T-cell (primary cell): ENCODE data around the gene CD14. TPM values are rescaled to one million over a fixed set of nuclear protein-coding genes. Genes with fewer than 3 reads are reported as not detected.
"Not testable (repeated sequence)": the region's sequence is repeated elsewhere in the genome, so short reads cannot be mapped to it uniquely, and the experiment has no call there.

Source experiments
- ATAC-seq, 4 experiments: fragments of 200-7000 bp in 3 of 4; fragments of 150-1000 bp in 1 of 4; cut with Tn5 transposase; replicated peaks in 1 of 4; 1 replicate in 3 of 4; 2 replicates in 1 of 4; pipeline ENCODE4 v1.10.0; 2021; ENCODE audit warnings: moderate library complexity in 3 of 4, mild to moderate bottlenecking in 2 of 4, moderate number of reproducible peaks in 1 of 4
- CTCF ChIA-PET, 2 donors: fragments of 300-600 bp; sonication (Branson Sonifier 250); formaldehyde crosslinking; loops; one replicate each; lab custom pipeline; 2022; ENCODE audit warnings: antibody characterized with exemption in 2 of 2; lab: Charles Lee
- POLR2A ChIA-PET, 2 donors: fragments of 300-600 bp; sonication (Branson Sonifier 250); formaldehyde crosslinking; loops; one replicate each; lab custom pipeline; 2022; ENCODE audit warnings: antibody characterized with exemption in 2 of 2; lab: Charles Lee
- DNase-seq, 35 experiments: peaks; one replicate each; pipeline versions ENCODE4 v3.0.0 to v3.0.0-alpha.2; 2013 to 2023
- H3K27ac ChIP-seq: one replicate; pipeline ENCODE4 v1.5.1; 2013; ENCODE audit warnings: low read length
- H3K27me3 ChIP-seq, 2 experiments: replicated peaks in 1 of 2; 1 replicate in 1 of 2; 2 replicates in 1 of 2; pipeline versions ENCODE4 v1.6.1 to v1.7.0; 2013; ENCODE audit warnings: low read length in 1 of 2, mixed read lengths in 1 of 2; ENCODE audit not compliant: control insufficient read depth in 2 of 2, insufficient read depth in 2 of 2; ENCODE audit errors: extremely low read depth in 1 of 2
- H3K36me3 ChIP-seq, 2 donors: 1 replicate in 1 of 2; 2 replicates in 1 of 2; pipeline versions ENCODE4 v1.6.1 to v1.7.0; 2013; ENCODE audit warnings: low read length in 1 of 2; ENCODE audit not compliant: control insufficient read depth in 2 of 2, insufficient read depth in 1 of 2; ENCODE audit errors: extremely low read depth in 1 of 2
- H3K4me1 ChIP-seq, 2 experiments: 1 replicate in 1 of 2; 2 replicates in 1 of 2; pipeline versions ENCODE4 v1.6.1 to v1.7.0; 2013; ENCODE audit warnings: low read length in 2 of 2, mixed read lengths in 1 of 2; ENCODE audit not compliant: insufficient read depth in 2 of 2, control insufficient read depth in 1 of 2; ENCODE audit errors: extremely low read depth in 1 of 2
- H3K4me3 ChIP-seq, 2 donors: 1 replicate in 1 of 2; 2 replicates in 1 of 2; pipeline versions ENCODE4 v1.5.1 to v1.7.0; 2013; ENCODE audit warnings: mild to moderate bottlenecking in 2 of 2, low read length in 1 of 2, moderate library complexity in 1 of 2; ENCODE audit not compliant: control insufficient read depth in 1 of 2; ENCODE audit errors: extremely low read depth in 1 of 2
- H3K9me3 ChIP-seq: 2 replicates; pipeline ENCODE4 v1.7.0; 2013
- H3K27ac Mint-ChIP-seq, 2 donors: one replicate each; pipeline ENCODE4 v1.8.0; 2020 to 2021; ENCODE audit warnings: mild to moderate bottlenecking in 2 of 2, mixed read lengths in 2 of 2
- H3K27me3 Mint-ChIP-seq, 2 donors: one replicate each; pipeline ENCODE4 v1.8.0; 2021 to 2022; ENCODE audit warnings: mixed read lengths in 2 of 2
- H3K36me3 Mint-ChIP-seq: one replicate; pipeline ENCODE4 v1.8.0; 2021; ENCODE audit warnings: mixed read lengths
- H3K4me1 Mint-ChIP-seq, 3 donors: one replicate each; pipeline ENCODE4 v1.8.0; 2020 to 2022; ENCODE audit warnings: mixed read lengths in 3 of 3, mild to moderate bottlenecking in 1 of 3
- H3K4me3 Mint-ChIP-seq, 3 donors: one replicate each; pipeline ENCODE4 v1.8.0; 2020 to 2022; ENCODE audit warnings: mild to moderate bottlenecking in 3 of 3, mixed read lengths in 3 of 3, moderate library complexity in 3 of 3
- H3K9me3 Mint-ChIP-seq, 3 donors: one replicate each; pipeline ENCODE4 v1.8.0; 2020 to 2022; ENCODE audit warnings: mixed read lengths in 3 of 3
- WGBS: methylation state at CpG from one replicate; pipeline ENCODE4 v1.1.5; 2013; ENCODE audit warnings: missing lambda C conversion rate; ENCODE audit not compliant: insufficient coverage; 5-methylcytosine and 5-hydroxymethylcytosine counted together
- total RNA-seq, 35 experiments: library from RNA in 6 of 35; stranded (reverse) in 6 of 35; fragments of 120-200 nt in 1 of 35; gene quantifications; one replicate each; pipeline versions ENCODE4 v1.2.1 to v1.2.4 and lab custom pipeline; 2013 to 2026

The CD14 gene
- total RNA-seq, 5 donors from 2014 or later (not counting 1 experiment from before 2014, with no cell fraction given) = 0.70 to 1.8 (median 1.3) TPM

DNA sequence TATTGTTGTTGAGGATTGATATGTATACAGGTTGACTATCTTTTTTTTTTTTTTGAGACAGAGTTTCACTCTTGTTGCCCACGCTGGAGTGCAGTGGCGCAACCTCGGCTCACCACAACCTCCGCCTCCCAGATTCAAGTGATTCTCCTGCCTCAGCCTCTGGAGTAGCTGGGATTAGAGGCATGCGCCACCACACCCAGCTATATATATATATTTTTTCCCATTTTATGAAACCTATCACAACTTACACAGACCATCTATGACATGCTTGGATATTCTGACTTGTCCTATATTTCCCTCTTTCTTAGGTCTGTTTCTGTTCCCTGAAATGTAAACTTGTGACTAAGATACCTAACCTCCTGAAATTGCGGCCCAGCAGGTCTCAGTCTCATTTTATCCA is 5.0 kb downstream of the CD14 start:
- Histone ChIP-seq H3K36me3 (no peaks in the 10 kb centered on the region), H3K27ac (no peak overlapping the region), H3K9me3 (no peaks in the 10 kb centered on the region), H3K27me3 (peaks cover 0 to 12% of the 10 kb centered on the region in 2 experiments), H3K4me1 (peaks cover 0 to 15% of the 10 kb centered on the region in 2 experiments), H3K4me3 (no peak overlapping the region)
- H3K36me3 Mint-ChIP-seq = no peaks in the 10 kb centered on the region
- peaks cover 7 to 15% (median 11%) of the 10 kb centered on the region in 3 donors for H3K4me1 Mint-ChIP-seq
- H3K27ac Mint-ChIP-seq = no peak overlapping the region
- CTCF ChIA-PET = interaction anchor here in 1 of 2 donors (0.6 kb wide), 1 partner anchor 233 kb away, joined by 6 read pairs; no protein-coding TSS in a partner anchor
- POLR2A ChIA-PET = no interaction called here
- ATAC-seq = no peak
- peaks cover 0 to 7% of the 10 kb centered on the region in 2 donors for H3K27me3 Mint-ChIP-seq
- peaks cover 0 to 4% (median 0%) of the 10 kb centered on the region in 3 donors for H3K9me3 Mint-ChIP-seq
- H3K4me3 Mint-ChIP-seq = no peak overlapping the region
- WGBS = 100% methylated on average over 3 of the region's 6 CpGs
- DNase-seq = no peak

DNA sequence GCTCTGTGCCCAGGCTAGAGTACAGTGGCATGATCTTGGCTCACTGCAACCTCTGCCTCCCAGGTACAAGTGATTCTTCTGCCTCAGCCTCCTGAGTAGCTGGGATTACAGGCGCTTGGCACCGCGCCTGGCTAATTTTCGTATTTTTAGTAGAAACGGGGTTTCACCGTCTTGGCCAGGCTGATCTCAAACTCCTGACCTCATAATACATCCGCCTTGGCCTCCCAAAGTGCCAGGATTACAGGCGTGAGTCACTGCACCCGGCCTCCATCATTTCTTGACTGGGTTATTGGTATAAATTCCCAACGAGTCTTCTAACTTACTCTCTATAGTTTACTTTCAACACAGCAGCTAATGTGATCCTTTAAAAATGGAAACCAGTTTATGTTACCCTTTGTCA is 8.1 kb downstream of the CD14 start:
- H3K36me3 ChIP-seq, H3K4me1 ChIP-seq, H3K27ac Mint-ChIP-seq, H3K4me1 Mint-ChIP-seq, H3K36me3 Mint-ChIP-seq, ATAC-seq, H3K9me3 Mint-ChIP-seq, DNase-seq, H3K4me3 Mint-ChIP-seq, H3K9me3 ChIP-seq, H3K27ac ChIP-seq, POLR2A ChIA-PET, H3K27me3 ChIP-seq, CTCF ChIA-PET, H3K4me3 ChIP-seq: not testable (repeated sequence)
- peaks cover 4 to 10% of the 10 kb centered on the region in 2 donors for H3K27me3 Mint-ChIP-seq
- WGBS = 100% methylated on average over 4 of the region's 10 CpGs

DNA sequence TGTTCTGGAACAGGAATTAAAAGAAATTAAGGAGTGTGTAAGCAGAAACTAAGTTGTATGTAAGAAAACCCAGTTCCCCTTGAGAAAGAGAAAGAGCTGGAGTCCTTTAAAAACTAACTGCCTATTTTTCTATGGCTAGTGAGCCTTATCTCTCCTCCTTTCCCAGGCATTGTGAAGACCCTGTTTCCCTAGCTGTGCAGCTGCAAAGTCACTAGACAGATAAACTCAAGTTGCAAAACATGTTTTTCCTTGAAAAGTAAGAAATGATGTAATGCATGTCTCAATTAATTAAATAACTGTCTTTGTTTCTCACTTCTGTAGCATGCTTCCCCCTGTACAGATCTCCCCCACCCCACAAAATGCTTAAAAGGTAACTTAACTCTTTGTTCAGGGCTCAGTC is 9.9 kb downstream of the CD14 start:
- H3K36me3 ChIP-seq, H3K27ac Mint-ChIP-seq, H3K4me1 ChIP-seq, H3K4me3 ChIP-seq, H3K4me3 Mint-ChIP-seq, DNase-seq, H3K27ac ChIP-seq, H3K9me3 Mint-ChIP-seq, H3K27me3 ChIP-seq, H3K9me3 ChIP-seq, H3K36me3 Mint-ChIP-seq, H3K4me1 Mint-ChIP-seq, CTCF ChIA-PET, ATAC-seq: not testable (repeated sequence)
- peaks cover 7 to 10% of the 10 kb centered on the region in 2 donors for H3K27me3 Mint-ChIP-seq
- POLR2A ChIA-PET = interaction anchor here in 1 of 2 donors (1.0 kb wide), 1 partner anchor 58 kb away, joined by 4 read pairs; no protein-coding TSS in a partner anchor

DNA sequence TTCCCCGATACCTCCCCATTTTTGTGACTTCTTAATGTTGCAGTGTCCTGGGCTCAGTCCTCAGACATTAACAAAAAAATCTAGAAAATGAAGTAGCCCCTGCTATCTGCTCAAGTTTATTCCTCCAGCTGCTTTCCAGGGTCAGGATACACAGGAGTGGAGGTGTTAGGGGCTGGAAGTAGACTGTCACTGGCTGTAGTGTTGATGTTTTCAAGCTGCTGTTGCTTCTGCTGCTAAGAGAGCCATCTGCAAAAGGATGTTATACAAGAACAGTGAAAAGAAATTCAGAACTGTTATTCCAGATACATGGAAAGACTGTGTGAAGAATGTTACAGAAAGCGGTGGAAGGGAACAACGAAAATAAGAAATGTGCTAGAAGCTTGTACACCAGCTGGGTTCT is 10.7 kb downstream of the CD14 start:
- Histone ChIP-seq H3K9me3 (no peaks in the 10 kb centered on the region), H3K4me1 (no peaks in the 10 kb centered on the region), H3K4me3 (no peak overlapping the region), H3K27ac (no peak overlapping the region), H3K36me3 (no peaks in the 10 kb centered on the region), H3K27me3 (peaks cover 0 to 5% of the 10 kb centered on the region in 2 experiments)
- 92% methylated on average over 2 of the region's 3 CpGs for WGBS
- no peaks in the 10 kb centered on the region for H3K9me3 Mint-ChIP-seq
- DNase-seq = no peak
- ChIA-PET POLR2A (interaction anchor here in 1 of 2 donors (1.0 kb wide), 1 partner anchor 57 kb away, joined by 4 read pairs; no protein-coding TSS in a partner anchor), CTCF (interaction anchor here in 1 of 2 donors (0.6 kb wide), 1 partner anchor 234 kb away, joined by 3 read pairs; no protein-coding TSS in a partner anchor)
- H3K4me1 Mint-ChIP-seq = no peaks in the 10 kb centered on the region
- H3K36me3 Mint-ChIP-seq = no peaks in the 10 kb centered on the region
- peaks cover 3 to 14% of the 10 kb centered on the region in 2 donors for H3K27me3 Mint-ChIP-seq
- ATAC-seq = no peak
- H3K27ac Mint-ChIP-seq = no peak overlapping the region
- H3K4me3 Mint-ChIP-seq = no peak overlapping the region

DNA sequence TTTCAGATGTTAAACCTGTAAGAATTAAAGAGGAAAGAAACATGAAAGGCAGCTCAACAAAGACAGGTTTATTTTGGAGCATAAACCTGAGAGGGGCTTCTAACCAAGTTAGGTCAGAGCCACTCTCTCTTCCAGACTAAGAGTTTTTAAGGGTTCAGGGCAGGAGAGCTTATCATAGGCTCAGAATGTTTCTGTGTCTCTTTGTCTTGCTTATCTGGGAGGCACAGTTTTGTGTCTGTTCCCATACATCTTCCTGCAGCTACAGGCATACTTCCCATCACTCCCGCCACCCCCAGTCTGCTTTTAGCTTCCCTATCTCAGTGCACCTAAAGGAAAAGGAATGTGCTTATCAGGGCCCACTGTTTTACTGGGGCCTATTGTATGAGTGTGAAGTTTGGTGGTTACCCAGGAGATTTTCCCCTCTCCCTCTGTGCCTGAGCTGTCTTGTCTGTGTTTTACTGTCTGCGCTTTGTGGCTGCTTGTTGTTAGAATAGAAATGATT is 21.9 kb downstream of the CD14 start:
- H3K27me3 ChIP-seq = peaks cover 0 to 18% of the 10 kb centered on the region in 2 experiments
- DNase-seq = no peak
- no peaks in the 10 kb centered on the region for H3K36me3 ChIP-seq
- H3K4me1 ChIP-seq = peaks cover 0 to 6% of the 10 kb centered on the region in 2 experiments
- no peak for ATAC-seq
- Mint-ChIP-seq H3K36me3 (no peaks in the 10 kb centered on the region), H3K27me3 (peaks cover 14 to 15% of the 10 kb centered on the region in 2 donors), H3K9me3 (no peaks in the 10 kb centered on the region), H3K4me3 (no peak overlapping the region), H3K4me1 (peaks cover 8 to 17% (median 15%) of the 10 kb centered on the region in 3 donors), H3K27ac (no peak overlapping the region)
- ChIA-PET POLR2A (no interaction called here), CTCF (interaction anchor here in 1 of 2 donors (0.7 kb wide), 1 partner anchor 206 kb away, joined by 4 read pairs; no protein-coding TSS in a partner anchor)
- H3K4me3 ChIP-seq = no peak overlapping the region
- H3K9me3 ChIP-seq = no peaks in the 10 kb centered on the region
- H3K27ac ChIP-seq = no peak overlapping the region
- 50% methylated on average over 1 of the region's 2 CpGs for WGBS

DNA sequence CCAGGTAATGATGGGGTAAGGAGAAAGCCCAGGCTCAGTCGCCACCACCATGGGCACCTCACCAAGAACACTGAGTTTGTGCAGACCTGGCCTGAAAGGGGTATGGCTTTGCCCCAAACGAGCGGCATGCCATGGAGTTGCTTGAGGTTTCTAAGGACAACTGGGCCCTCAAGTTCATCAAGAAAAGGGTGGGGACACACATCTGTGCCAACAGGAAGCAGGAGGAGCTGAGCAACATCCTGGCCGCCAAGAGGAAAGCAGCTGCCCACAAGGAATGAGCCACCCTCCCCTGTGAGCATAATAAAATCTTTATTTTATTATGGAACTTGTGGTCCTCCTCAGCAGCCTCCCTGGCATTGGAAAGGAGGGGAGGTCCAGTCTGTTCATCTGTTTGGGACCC is 23.8 kb downstream of the CD14 start:
- H3K36me3 ChIP-seq = no peaks in the 10 kb centered on the region
- Mint-ChIP-seq H3K4me3 (no peak overlapping the region), H3K27me3 (peaks cover 11 to 14% of the 10 kb centered on the region in 2 donors), H3K9me3 (no peaks in the 10 kb centered on the region), H3K4me1 (peaks cover 8 to 17% (median 15%) of the 10 kb centered on the region in 3 donors), H3K27ac (no peak overlapping the region), H3K36me3 (no peaks in the 10 kb centered on the region)
- H3K27me3 ChIP-seq = peaks cover 0 to 14% of the 10 kb centered on the region in 2 experiments
- H3K9me3 ChIP-seq = no peaks in the 10 kb centered on the region
- H3K4me1 ChIP-seq = peaks cover 0 to 6% of the 10 kb centered on the region in 2 experiments
- no peak for DNase-seq
- H3K27ac ChIP-seq = no peak overlapping the region
- ChIA-PET POLR2A (no interaction called here), CTCF (no interaction called here)
- no peak for ATAC-seq
- no peak overlapping the region for H3K4me3 ChIP-seq
- 56% methylated on average over 3 of the region's 4 CpGs for WGBS
